ENCODE data around the gene PTH. TPM values are rescaled to one million over a fixed set of nuclear protein-coding genes. Genes with fewer than 3 reads are reported as not detected.

PTH gene
- total and polyA plus RNA-seq, 2 of the 8 experiments (the other 6 are each of a cell fraction or from before 2014, with no cell fraction given) = not detected

DNA sequence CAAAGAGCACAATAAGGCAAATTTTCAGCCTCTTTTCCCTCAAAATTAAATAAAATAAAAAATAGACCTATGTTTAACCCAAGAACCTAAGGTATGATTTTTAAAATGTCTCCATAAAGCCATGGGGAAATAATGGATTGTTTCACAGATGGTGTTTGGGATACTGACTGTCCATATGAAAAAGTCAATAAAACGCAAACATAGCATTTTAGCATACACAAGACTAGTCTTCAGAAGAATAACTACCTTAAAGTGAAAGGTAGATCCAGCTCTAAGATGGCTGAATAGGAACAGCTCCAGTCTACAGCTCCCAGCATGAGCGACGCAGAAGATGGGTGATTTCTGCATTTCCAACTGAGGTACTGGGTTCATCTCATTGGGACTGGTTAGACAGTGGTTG, 16.1 kb downstream of the PTH start:
- no peak for DNase-seq (ENCODE audit: low read depth in 1 of 2, low spot score in 2 of 2)
- Histone ChIP-seq H2AK5ac (ENCODE audit: low read depth, low read length) (no peak overlapping the region), H3K56ac (replicated peaks; ENCODE audit: insufficient read length, low read depth, low read length) (no peak overlapping the region), H4K8ac (ENCODE audit: extremely low read depth, insufficient read depth, low read length) (no peak overlapping the region), H3K9ac (replicated peaks in 1 of 4; ENCODE audit: extremely low read depth in 1 of 4, low read depth in 3 of 4, low read length in 3 of 4) (no peak overlapping the region), H3K79me2 (ENCODE audit: control insufficient read depth in 1 of 2, insufficient read depth in 2 of 2, low read length in 2 of 2) (no peaks in the 10 kb centered on the region), H2BK120ac (replicated peaks; ENCODE audit: low read depth, low read length) (no peak overlapping the region), H2AFZ (ENCODE audit: low read length) (no peak overlapping the region), H3K4ac (replicated peaks; ENCODE audit: insufficient read length, low read depth, low read length) (no peak overlapping the region), H4K5ac (ENCODE audit: insufficient read length, low read depth, low read length) (no peak overlapping the region), H2BK5ac (ENCODE audit: low read depth, low read length) (no peak overlapping the region), H2BK15ac (ENCODE audit: low read length) (no peak overlapping the region), H3K4me3 (ENCODE audit: extremely low read depth in 1 of 4, insufficient read depth in 2 of 4, low read depth in 3 of 4, low read length in 4 of 4) (no peak overlapping the region), H3K4me1 (replicated peaks in 1 of 4; ENCODE audit: control insufficient read depth in 3 of 4, insufficient read depth in 4 of 4, low read length in 3 of 4) (no peaks in the 10 kb centered on the region), H3K27ac (ENCODE audit: low read depth, low read length) (no peak overlapping the region), H3K14ac (ENCODE audit: insufficient read length) (no peak overlapping the region), H3K23ac (ENCODE audit: insufficient read length) (no peak overlapping the region), H3K27me3 (replicated peaks in 1 of 4; ENCODE audit: control insufficient read depth in 3 of 4, extremely low read depth in 1 of 4, insufficient read depth in 3 of 4, low read length in 3 of 4) (no peaks in the 10 kb centered on the region), H4K91ac (replicated peaks; ENCODE audit: insufficient read length, low read length) (no peak overlapping the region), H2BK12ac (ENCODE audit: low read depth, low read length) (no peak overlapping the region), H2BK20ac (ENCODE audit: low read length) (no peak overlapping the region), H4K20me1 (replicated peaks in 1 of 2; ENCODE audit: control insufficient read depth in 1 of 2, insufficient read depth in 2 of 2, low read length in 2 of 2) (no peaks in the 10 kb centered on the region), H3K9me3 (ENCODE audit: insufficient read depth in 2 of 2, low read depth in 1 of 2, low read length in 1 of 2) (peaks cover 7 to 11% of the 10 kb centered on the region in 2 experiments; a peak in 2 of 4 replicates), H3K79me1 (ENCODE audit: low read depth, low read length) (no peaks in the 10 kb centered on the region), H3K4me2 (ENCODE audit: insufficient read depth in 1 of 2, low read depth in 2 of 2, low read length in 2 of 2) (no peak overlapping the region), H3K36me3 (ENCODE audit: control insufficient read depth in 2 of 4, insufficient read depth in 4 of 4, low read length in 3 of 4) (no peaks in the 10 kb centered on the region), H3K18ac (ENCODE audit: extremely low read depth, low read length) (no peak overlapping the region), H3K23me2 (ENCODE audit: low read depth, low read length) (no peaks in the 10 kb centered on the region)
- FAIRE-seq = no peak
- no peak for TF ChIP-seq SUZ12 (IDR thresholded peaks at IDR 0.05; ENCODE audit: low read length)
- no peak for TF ChIP-seq CREB1 (IDR thresholded peaks at IDR 0.05)
- TF ChIP-seq CHD2 (IDR thresholded peaks at IDR 0.05; ENCODE audit: low read length) = no peak
- TF ChIP-seq TBP (IDR thresholded peaks at IDR 0.05; ENCODE audit: low read depth, low read length) = no peak
- no peak for TF ChIP-seq SIX5 (IDR thresholded peaks at IDR 0.05; ENCODE audit: low read depth, low read length)
- TF ChIP-seq SIRT6 (IDR thresholded peaks at IDR 0.05; ENCODE audit: low read length) = no peak
- no peak for TF ChIP-seq RAD21 (IDR thresholded peaks at IDR 0.05 in 1 of 2, conservative IDR thresholded peaks at IDR 0.05 in 1 of 2; ENCODE audit: low read depth in 2 of 2, low read length in 2 of 2)
- TF ChIP-seq, protein P1, sequence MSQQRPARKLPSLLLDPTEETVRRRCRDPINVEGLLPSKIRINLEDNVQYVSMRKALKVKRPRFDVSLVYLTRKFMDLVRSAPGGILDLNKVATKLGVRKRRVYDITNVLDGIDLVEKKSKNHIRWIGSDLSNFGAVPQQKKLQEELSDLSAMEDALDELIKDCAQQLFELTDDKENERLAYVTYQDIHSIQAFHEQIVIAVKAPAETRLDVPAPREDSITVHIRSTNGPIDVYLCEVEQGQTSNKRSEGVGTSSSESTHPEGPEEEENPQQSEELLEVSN (IDR thresholded peaks at IDR 0.05) = no peak
- TF ChIP-seq SRF (IDR thresholded peaks at IDR 0.05; ENCODE audit: low read depth, low read length) = no peak
- no peak for TF ChIP-seq EP300 (IDR thresholded peaks at IDR 0.05; ENCODE audit: borderline replicate concordance in 1 of 2, low read depth in 2 of 2, low read length in 2 of 2)
- TF ChIP-seq SP4 (IDR thresholded peaks at IDR 0.05; ENCODE audit: low read length) = no peak
- TF ChIP-seq KDM4A (IDR thresholded peaks at IDR 0.05; ENCODE audit: low read depth, low read length, severe bottlenecking) = no peak
- no peak for TF ChIP-seq NRF1 (IDR thresholded peaks at IDR 0.05; ENCODE audit: low read depth, low read length)
- no peak for TF ChIP-seq TAF7 (optimal IDR thresholded peaks at IDR 0.05; ENCODE audit: borderline replicate concordance, low read depth, low read length)
- no peak for TF ChIP-seq PHF8 (conservative IDR thresholded peaks at IDR 0.05; ENCODE audit: low read depth, low read length)
- 95% methylated on average over 3 of the region's 3 CpGs; no CpG with 5 or more reads in 1 of the 2 experiments for WGBS, 2 experiments (ENCODE audit: extremely low coverage in 1 of 2, insufficient coverage in 1 of 2, insufficient read length in 1 of 2, insufficient replicate concordance in 2 of 2, low coverage in 1 of 2, low lambda C conversion rate in 2 of 2, missing lambda C conversion rate in 1 of 2)
- ChIA-PET POLR2A (ENCODE audit: partially characterized antibody) (no interaction called here), CTCF (ENCODE audit: partially characterized antibody) (no interaction called here)

Data from H1 (cell line).